ENCODE data around the gene CCDC34.

CCDC34 gene

GRCh38 chr11:27371489-27371888, 8.5 kb upstream of the CCDC34 start:
- in situ Hi-C loops (cut with HindIII; ENCODE audit: low pct_ligation_motif_present, low sequenced_read_pairs), result no loop called here
- TF ChIP-seq, protein P1, sequence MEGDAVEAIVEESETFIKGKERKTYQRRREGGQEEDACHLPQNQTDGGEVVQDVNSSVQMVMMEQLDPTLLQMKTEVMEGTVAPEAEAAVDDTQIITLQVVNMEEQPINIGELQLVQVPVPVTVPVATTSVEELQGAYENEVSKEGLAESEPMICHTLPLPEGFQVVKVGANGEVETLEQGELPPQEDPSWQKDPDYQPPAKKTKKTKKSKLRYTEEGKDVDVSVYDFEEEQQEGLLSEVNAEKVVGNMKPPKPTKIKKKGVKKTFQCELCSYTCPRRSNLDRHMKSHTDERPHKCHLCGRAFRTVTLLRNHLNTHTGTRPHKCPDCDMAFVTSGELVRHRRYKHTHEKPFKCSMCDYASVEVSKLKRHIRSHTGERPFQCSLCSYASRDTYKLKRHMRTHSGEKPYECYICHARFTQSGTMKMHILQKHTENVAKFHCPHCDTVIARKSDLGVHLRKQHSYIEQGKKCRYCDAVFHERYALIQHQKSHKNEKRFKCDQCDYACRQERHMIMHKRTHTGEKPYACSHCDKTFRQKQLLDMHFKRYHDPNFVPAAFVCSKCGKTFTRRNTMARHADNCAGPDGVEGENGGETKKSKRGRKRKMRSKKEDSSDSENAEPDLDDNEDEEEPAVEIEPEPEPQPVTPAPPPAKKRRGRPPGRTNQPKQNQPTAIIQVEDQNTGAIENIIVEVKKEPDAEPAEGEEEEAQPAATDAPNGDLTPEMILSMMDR (IDR thresholded peaks at IDR 0.05; ENCODE audit: low read depth, low read length, missing control alignments), result no peak
- H3K36me3 ChIP-seq (replicated peaks), result peaks cover 4% of the 10 kb centered on the region

GRCh38 chr11:27370374-27370773, 7.4 kb upstream of the CCDC34 start:
- DNase-seq, result no peak
- Histone ChIP-seq H3K36me3 (replicated peaks) (peaks cover 4% of the 10 kb centered on the region), H3K27me3 (replicated peaks) (no peaks in the 10 kb centered on the region), H3K4me3 (ENCODE audit: low read depth, low read length) (no peak overlapping the region), H3K27ac (no peak overlapping the region)
- TF ChIP-seq, protein P1 (IDR thresholded peaks at IDR 0.05; ENCODE audit: low read depth, low read length, missing control alignments), result no peak
- in situ Hi-C loops (cut with HindIII; ENCODE audit: low pct_ligation_motif_present, low sequenced_read_pairs), result no loop called here

More at GRCh38 chr11:27371489-27371888, 8.5 kb upstream of the CCDC34 start:
- DNase-seq, result no peak
- no peak overlapping the region for H3K4me3 ChIP-seq (ENCODE audit: low read depth, low read length)
- H3K27ac ChIP-seq, result no peak overlapping the region
- H3K27me3 ChIP-seq (replicated peaks), result no peaks in the 10 kb centered on the region

DNA sequence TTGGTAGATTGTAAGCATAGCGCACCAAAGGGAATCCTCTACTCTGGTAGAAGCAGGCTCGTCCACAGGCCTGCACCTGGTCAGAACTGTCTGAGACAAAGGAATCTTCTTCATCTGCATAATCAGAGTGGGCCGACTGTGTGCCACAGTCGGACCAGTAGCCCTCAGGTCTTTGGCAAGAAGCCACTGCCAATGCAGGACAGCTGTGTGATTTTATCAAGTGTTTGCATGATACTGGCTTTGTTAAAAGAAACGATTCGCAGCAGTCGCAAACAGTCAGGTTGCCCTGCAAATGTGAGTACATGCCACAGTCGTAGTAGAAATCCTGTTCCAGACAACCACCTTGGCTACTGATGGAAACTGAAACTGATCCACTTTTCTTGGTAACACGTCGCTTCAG, 4.9 kb upstream of the CCDC34 start:
- in situ Hi-C loops (cut with HindIII; ENCODE audit: low pct_ligation_motif_present, low sequenced_read_pairs), result no loop called here
- H3K36me3 ChIP-seq (replicated peaks), result peaks cover 4% of the 10 kb centered on the region
- no peak for DNase-seq
- H3K4me3 ChIP-seq (ENCODE audit: low read depth, low read length), result no peak overlapping the region
- TF ChIP-seq, protein P1 (IDR thresholded peaks at IDR 0.05; ENCODE audit: low read depth, low read length, missing control alignments), result no peak
- no peak overlapping the region for H3K27ac ChIP-seq
- H3K27me3 ChIP-seq (replicated peaks), result no peaks in the 10 kb centered on the region

- H3K36me3 ChIP-seq (replicated peaks), result no peaks in the 10 kb centered on the region
- in situ Hi-C loops (cut with HindIII; ENCODE audit: low pct_ligation_motif_present, low sequenced_read_pairs), result no loop called here
- peak overlapping the region; percentile 39 for H3K27ac ChIP-seq
- DNase-seq, result no peak
- H3K4me3 ChIP-seq (ENCODE audit: low read depth, low read length), result peak overlapping the region; percentile 86
- H3K27me3 ChIP-seq (replicated peaks), result no peaks in the 10 kb centered on the region
- TF ChIP-seq, protein P1 (IDR thresholded peaks at IDR 0.05; ENCODE audit: low read depth, low read length, missing control alignments), result no peak
These were observed 632 bp upstream of the CCDC34 start for GRCh38 chr11:27363576-27364117.

GRCh38 chr11:27361649-27362431, 1.2 kb downstream of the CCDC34 start:
- TF ChIP-seq, protein P1 (IDR thresholded peaks at IDR 0.05; ENCODE audit: low read depth, low read length, missing control alignments), result no peak
- Histone ChIP-seq H3K36me3 (replicated peaks) (no peaks in the 10 kb centered on the region), H3K27me3 (replicated peaks) (no peaks in the 10 kb centered on the region), H3K27ac (no peak overlapping the region), H3K4me3 (ENCODE audit: low read depth, low read length) (peak overlapping the region; percentile 86)
- in situ Hi-C loops (cut with HindIII; ENCODE audit: low pct_ligation_motif_present, low sequenced_read_pairs), result no loop called here
- DNase-seq, result no peak

All from brain microvascular endothelial cell (primary cell).